Karpas-422 (cell line): Measurements from ENCODE around the gene MORC1. TPM values are rescaled to one million over a fixed set of nuclear protein-coding genes. Genes with fewer than 3 reads are reported as not detected.
"Not testable (repeated sequence)": the region's sequence is repeated elsewhere in the genome, so short reads cannot be mapped to it uniquely, and the experiment has no call there.

Experiments used
- DNase-seq: peaks from one replicate; pipeline ENCODE4 v3.0.0-alpha.2; 2015
- H2AFZ ChIP-seq: fragments of 200-600 bp; sonication (generic); 2 replicates; pipeline ENCODE4 v1.6.1; 2014; ENCODE audit warnings: antibody characterized with exemption, low read length, mixed read lengths
- H3K27ac ChIP-seq: fragments of 200-600 bp; sonication (generic); 2 replicates; pipeline ENCODE4 v1.5.1; 2014; ENCODE audit warnings: mild to moderate bottlenecking, low read length, moderate library complexity
- H3K27me3 ChIP-seq: fragments of 200-600 bp; sonication (generic); 2 replicates; pipeline ENCODE4 v1.6.1; 2014; ENCODE audit warnings: low read length, mixed read lengths
- H3K36me3 ChIP-seq: fragments of 200-600 bp; sonication (generic); 2 replicates; pipeline ENCODE4 v1.6.1; 2014; ENCODE audit warnings: low read length, mixed read lengths; ENCODE audit not compliant: insufficient read depth
- H3K4me1 ChIP-seq: fragments of 200-600 bp; sonication (generic); 2 replicates; pipeline ENCODE4 v1.6.1; 2014; ENCODE audit warnings: mild to moderate bottlenecking, low read length, mixed read lengths
- H3K4me2 ChIP-seq: fragments of 200-600 bp; sonication (generic); 2 replicates; pipeline ENCODE4 v1.6.1; 2014; ENCODE audit warnings: low read length, low read depth, mild to moderate bottlenecking; ENCODE audit not compliant: poor library complexity, severe bottlenecking
- H3K4me3 ChIP-seq: fragments of 200-600 bp; sonication (generic); 2 replicates; pipeline ENCODE4 v1.5.1; 2014; ENCODE audit warnings: mild to moderate bottlenecking, antibody characterized with exemption, low read length, mixed read lengths
- H3K79me2 ChIP-seq: fragments of 200-600 bp; sonication (generic); 2 replicates; pipeline ENCODE4 v1.6.1; 2014; ENCODE audit warnings: mild to moderate bottlenecking, low read length, mixed read lengths
- H3K9ac ChIP-seq: fragments of 200-600 bp; sonication (generic); 2 replicates; pipeline ENCODE4 v1.6.0; 2014; ENCODE audit warnings: low read length
- H3K9me2 ChIP-seq: fragments of 200-600 bp; sonication (generic), shearing (Covaris generic); replicated peaks from 2 replicates; pipeline ENCODE4 v1.6.0; 2014; ENCODE audit warnings: mild to moderate bottlenecking, low read length, moderate library complexity; ENCODE audit not compliant: insufficient read depth
- H3K9me3 ChIP-seq: fragments of 300-700, 200-600 bp; sonication (generic); 2 replicates; pipeline ENCODE4 v1.6.1; 2014; ENCODE audit warnings: low read length, mixed read lengths
- H4K20me1 ChIP-seq: fragments of 200-600 bp; sonication (generic); 2 replicates; pipeline ENCODE4 v1.6.1; 2014; ENCODE audit warnings: mild to moderate bottlenecking, antibody characterized with exemption, low read length, low read depth; ENCODE audit not compliant: insufficient read depth
- total RNA-seq: library from RNA; depleted of rRNA; stranded (reverse); fragments of >200 nt; shearing (Covaris generic); gene quantifications from 2 replicates; pipeline ENCODE4 v1.2.3, GENCODE V29; 2014; ENCODE audit warnings: low replicate concordance

MORC1 gene
- total RNA-seq, 1 experiment from 2014 or later = not detected

DNA sequence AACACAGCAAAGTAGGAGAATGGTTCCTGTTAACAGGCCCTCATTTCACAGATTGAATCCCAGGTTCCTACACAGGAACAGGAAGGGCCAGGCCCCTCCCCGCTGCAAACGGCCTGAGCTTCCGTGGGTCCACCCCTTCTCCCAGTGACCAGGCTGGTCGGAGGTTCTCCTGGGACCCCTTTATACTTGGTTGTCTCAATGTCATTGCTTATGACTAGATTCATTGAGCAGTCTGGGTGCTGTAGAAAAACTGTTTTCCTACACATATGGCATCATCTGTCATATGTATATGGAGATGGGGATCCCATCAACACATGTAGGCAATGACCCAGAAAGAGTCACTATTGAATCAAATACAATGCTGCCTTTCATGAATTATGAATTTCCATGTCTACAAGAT lies 22.4 kb upstream of the MORC1 start:
- no peaks in the 10 kb centered on the region for H4K20me1 ChIP-seq
- no peaks in the 10 kb centered on the region for H3K27me3 ChIP-seq
- H2AFZ ChIP-seq = no peak overlapping the region
- H3K27ac ChIP-seq = no peak overlapping the region
- no peaks in the 10 kb centered on the region for H3K9me3 ChIP-seq
- H3K9ac ChIP-seq = no peak overlapping the region
- H3K9me2 ChIP-seq = no peaks in the 10 kb centered on the region
- no peaks in the 10 kb centered on the region for H3K79me2 ChIP-seq
- no peak for DNase-seq
- H3K36me3 ChIP-seq = no peaks in the 10 kb centered on the region
- no peak overlapping the region for H3K4me2 ChIP-seq
- no peaks in the 10 kb centered on the region for H3K4me1 ChIP-seq
- no peak overlapping the region for H3K4me3 ChIP-seq

DNA sequence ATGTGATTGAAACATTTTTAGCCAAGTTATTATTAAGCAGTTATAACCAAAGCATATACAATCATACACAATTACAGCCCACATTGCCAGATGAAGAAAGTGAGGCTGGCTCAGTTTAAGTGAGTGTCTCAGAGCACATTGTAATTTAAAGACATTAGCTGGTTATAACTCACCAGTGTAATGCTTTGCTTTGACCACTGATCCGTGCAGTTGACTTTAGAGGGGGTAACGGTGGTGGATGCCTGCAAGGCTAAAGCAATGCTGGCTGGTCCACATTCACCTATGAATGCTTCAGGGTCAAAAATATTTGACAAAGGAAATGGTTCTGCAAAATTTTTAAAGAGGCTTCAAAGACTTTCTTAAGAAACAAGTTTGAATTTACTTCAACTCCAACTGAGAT lies 19.8 kb upstream of the MORC1 start:
- no peak overlapping the region for H3K4me2 ChIP-seq
- H2AFZ ChIP-seq = no peak overlapping the region
- DNase-seq = no peak

DNA sequence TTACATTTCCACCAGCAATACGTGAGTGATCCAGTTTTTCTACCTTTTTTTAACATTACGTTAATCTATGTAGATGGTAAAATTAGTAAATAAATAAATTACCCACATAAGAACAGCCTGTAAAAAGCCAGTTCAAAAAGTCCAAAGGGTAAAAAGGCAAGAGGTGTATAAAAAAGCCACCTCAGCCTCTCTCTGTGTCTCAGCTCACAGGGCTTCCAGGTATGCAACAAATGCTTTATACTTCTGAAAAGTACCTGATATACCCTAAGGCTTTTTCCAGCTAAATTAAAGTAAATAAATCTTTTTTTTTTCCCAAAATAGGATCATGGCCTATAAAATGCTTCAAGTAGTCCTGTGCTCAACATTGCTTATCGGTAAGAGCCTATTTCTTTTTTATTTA lies 18.6 kb upstream of the MORC1 start, which contains the start of gene C3orf85:
TSS of gene C3orf85 (plus strand) at position 197 of the 400 bp plus-strand sequence. CDS start at position 326, 129 bp downstream.
- no peaks in the 10 kb centered on the region for H3K27me3 ChIP-seq
- H3K4me2 ChIP-seq = no peak within 1 kb of the TSS
- H2AFZ ChIP-seq = no peak within 1 kb of the TSS
- no peak within 1 kb of the TSS for H3K27ac ChIP-seq
- no peak for DNase-seq
- H3K4me3 ChIP-seq = no peak within 1 kb of the TSS
- no peaks in the 10 kb centered on the region for H3K36me3 ChIP-seq
- no peaks in the 10 kb centered on the region for H3K79me2 ChIP-seq
- H3K4me1 ChIP-seq = no peaks in the 10 kb centered on the region
- no peaks in the 10 kb centered on the region for H3K9me2 ChIP-seq
- no peak within 1 kb of the TSS for H3K9ac ChIP-seq
- no peaks in the 10 kb centered on the region for H3K9me3 ChIP-seq
- no peaks in the 10 kb centered on the region for H4K20me1 ChIP-seq

More for the DNA sequence above, 19.8 kb upstream of the MORC1 start:
- H3K4me3 ChIP-seq = no peak overlapping the region
- H3K9me3 ChIP-seq = no peaks in the 10 kb centered on the region
- H3K79me2 ChIP-seq = no peaks in the 10 kb centered on the region
- no peaks in the 10 kb centered on the region for H3K4me1 ChIP-seq
- H3K9ac ChIP-seq = no peak overlapping the region
- no peaks in the 10 kb centered on the region for H3K36me3 ChIP-seq
- H4K20me1 ChIP-seq = no peaks in the 10 kb centered on the region
- no peaks in the 10 kb centered on the region for H3K27me3 ChIP-seq
- no peaks in the 10 kb centered on the region for H3K9me2 ChIP-seq
- no peak overlapping the region for H3K27ac ChIP-seq

DNA sequence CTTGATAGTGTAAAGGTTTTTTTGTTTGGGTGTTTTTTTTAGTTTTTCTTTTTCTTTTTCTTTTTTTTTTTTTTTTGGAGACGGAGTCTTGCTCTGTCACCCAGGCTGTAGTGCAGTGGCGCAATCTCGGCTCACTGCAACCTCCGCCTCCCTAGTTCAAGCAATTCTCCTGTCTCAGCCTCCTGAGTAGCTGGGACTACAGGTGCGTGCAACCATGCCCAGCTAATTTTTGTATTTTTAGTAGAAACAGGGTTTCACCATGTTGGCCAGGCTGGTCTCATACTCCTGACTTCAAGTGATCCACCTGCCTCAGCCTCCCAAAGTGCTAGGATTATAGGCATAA lies 15.5 kb upstream of the MORC1 start:
- H3K4me2 ChIP-seq, H2AFZ ChIP-seq, H3K27ac ChIP-seq, H3K36me3 ChIP-seq, DNase-seq, H4K20me1 ChIP-seq, H3K4me1 ChIP-seq, H3K9ac ChIP-seq, H3K9me2 ChIP-seq, H3K9me3 ChIP-seq, H3K27me3 ChIP-seq, H3K4me3 ChIP-seq, H3K79me2 ChIP-seq: not testable (repeated sequence)

DNA sequence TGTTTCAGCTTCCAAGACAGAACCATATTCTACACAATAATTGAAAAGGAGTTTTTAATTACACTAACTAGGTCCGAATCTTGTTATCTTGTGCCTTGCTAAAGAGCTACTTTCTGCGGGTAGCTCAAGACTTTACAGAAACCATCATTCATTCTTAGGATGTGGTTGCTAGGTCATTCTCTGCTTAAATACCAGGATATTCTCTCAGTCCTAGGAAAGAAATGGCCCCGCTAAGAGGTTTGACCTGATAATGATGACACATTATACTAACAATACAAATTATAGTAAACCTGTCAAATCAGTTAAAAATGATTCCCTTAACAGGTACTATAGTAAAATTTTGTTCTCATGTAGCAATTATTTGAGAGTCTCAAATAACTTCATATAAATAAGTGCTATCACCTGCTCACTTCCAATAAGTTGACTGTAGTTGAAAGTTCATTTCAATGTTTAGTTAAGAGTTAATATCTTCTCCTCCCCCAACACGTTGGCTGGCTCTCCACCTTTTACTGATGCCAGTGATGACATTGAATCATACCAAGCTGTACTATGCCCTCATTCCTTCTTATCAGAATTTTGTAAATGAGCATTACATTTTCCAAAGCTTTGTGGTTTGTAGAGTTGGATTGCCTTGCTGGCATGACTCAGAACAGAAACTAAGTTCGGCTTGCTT lies 15.0 kb upstream of the MORC1 start:
- Histone ChIP-seq H3K36me3 (no peaks in the 10 kb centered on the region), H3K9me3 (no peaks in the 10 kb centered on the region), H2AFZ (no peak overlapping the region), H4K20me1 (no peaks in the 10 kb centered on the region), H3K4me3 (no peak overlapping the region), H3K27ac (no peak overlapping the region), H3K9me2 (no peaks in the 10 kb centered on the region), H3K9ac (no peak overlapping the region), H3K4me1 (no peaks in the 10 kb centered on the region), H3K27me3 (no peaks in the 10 kb centered on the region), H3K4me2 (no peak overlapping the region), H3K79me2 (no peaks in the 10 kb centered on the region)
- no peak for DNase-seq

DNA sequence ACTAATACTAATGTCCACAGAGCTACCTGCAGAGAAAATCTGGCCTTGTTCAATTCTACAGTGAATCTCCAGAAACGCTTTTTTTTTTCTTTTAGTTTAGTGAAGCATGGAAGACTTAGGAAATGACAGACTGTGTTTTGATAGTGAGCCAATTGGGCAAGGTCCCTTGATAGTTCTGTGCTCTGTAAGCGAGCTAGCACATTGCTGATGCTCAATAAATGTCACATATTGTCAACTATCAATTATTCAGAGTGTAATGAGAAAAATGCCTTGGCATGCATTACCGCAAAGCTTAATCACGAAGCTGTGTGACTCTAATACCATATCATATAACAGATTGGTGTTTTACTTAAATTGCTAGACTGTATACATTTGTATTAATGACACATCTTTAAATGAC lies 13.3 kb upstream of the MORC1 start:
- H3K4me3 ChIP-seq = no peak overlapping the region
- H3K4me1 ChIP-seq = no peaks in the 10 kb centered on the region
- no peaks in the 10 kb centered on the region for H3K36me3 ChIP-seq
- no peak overlapping the region for H3K27ac ChIP-seq
- H3K9me3 ChIP-seq = no peaks in the 10 kb centered on the region
- no peak overlapping the region for H2AFZ ChIP-seq
- DNase-seq = no peak
- no peak overlapping the region for H3K9ac ChIP-seq
- H3K27me3 ChIP-seq = no peaks in the 10 kb centered on the region
- no peaks in the 10 kb centered on the region for H4K20me1 ChIP-seq
- no peak overlapping the region for H3K4me2 ChIP-seq
- no peaks in the 10 kb centered on the region for H3K79me2 ChIP-seq
- H3K9me2 ChIP-seq = no peaks in the 10 kb centered on the region

DNA sequence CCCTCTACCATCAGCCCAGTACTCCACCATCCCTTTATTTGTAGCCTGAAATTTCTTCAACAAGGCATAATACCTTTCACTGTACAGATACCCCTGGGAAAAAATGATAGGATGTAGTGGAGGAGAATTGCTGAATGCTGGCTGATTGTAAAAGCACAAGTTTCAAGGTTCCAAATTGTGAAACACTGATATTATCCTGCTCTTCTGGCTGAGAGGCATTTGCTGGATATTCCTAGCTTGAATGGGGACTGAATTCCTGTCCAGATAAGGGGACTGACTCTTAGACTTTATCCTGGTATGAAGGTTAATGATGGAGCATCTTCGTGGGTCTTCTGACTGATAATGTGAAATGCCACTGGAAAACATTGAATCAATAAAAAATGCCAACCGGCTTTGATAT lies 9.6 kb upstream of the MORC1 start:
- no peak for DNase-seq
- H3K27me3 ChIP-seq = no peaks in the 10 kb centered on the region
- H3K4me1 ChIP-seq = no peaks in the 10 kb centered on the region
- no peaks in the 10 kb centered on the region for H4K20me1 ChIP-seq
- H3K9ac ChIP-seq = no peak overlapping the region
- H3K36me3 ChIP-seq = no peaks in the 10 kb centered on the region
- no peak overlapping the region for H3K27ac ChIP-seq
- H3K4me3 ChIP-seq = no peak overlapping the region
- H3K9me2 ChIP-seq = no peaks in the 10 kb centered on the region
- H2AFZ ChIP-seq = no peak overlapping the region
- H3K9me3 ChIP-seq = no peaks in the 10 kb centered on the region
- no peak overlapping the region for H3K4me2 ChIP-seq
- no peaks in the 10 kb centered on the region for H3K79me2 ChIP-seq

DNA sequence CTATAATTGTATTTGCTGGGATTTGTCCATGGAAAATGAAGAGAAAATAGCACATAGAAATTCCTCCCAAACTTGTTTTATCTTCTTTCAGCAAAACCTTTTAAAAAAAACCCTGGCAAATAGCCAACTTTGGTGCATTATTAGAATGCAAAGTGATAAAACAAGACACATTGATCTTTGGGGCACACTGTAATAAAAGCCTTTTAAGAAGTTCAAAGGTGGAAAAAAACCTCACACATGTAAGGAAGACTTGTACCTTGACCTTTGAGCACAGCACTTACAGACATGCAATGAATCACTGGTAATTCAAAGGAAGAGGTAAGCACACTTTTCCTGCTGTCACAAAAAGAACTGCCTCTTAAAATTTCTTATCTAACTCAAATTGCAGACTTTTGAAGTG lies 8.0 kb upstream of the MORC1 start:
- no peaks in the 10 kb centered on the region for H3K4me1 ChIP-seq
- H3K4me2 ChIP-seq = no peak overlapping the region

DNA sequence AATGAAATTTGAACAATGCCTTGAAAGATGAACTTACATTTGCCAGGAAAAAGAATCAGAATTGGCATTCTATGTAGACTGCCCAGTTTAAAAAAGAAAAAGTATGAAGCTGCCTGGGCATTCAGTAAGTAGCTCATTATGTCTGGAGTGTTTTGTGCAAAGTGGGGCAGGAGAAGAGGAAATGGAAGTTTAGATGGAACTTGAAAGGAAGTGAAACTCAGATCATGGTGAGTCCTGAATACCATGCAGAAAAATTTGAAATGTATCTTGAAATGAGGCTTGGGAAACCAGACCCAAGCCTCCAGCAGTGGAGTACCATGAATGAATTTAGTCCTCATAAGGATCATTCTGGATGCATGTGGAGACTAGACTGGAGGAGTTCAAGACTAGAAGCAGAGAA lies 4.8 kb upstream of the MORC1 start:
- no peaks in the 10 kb centered on the region for H3K9me3 ChIP-seq
- no peaks in the 10 kb centered on the region for H3K27me3 ChIP-seq
- no peak overlapping the region for H3K27ac ChIP-seq
- H2AFZ ChIP-seq = no peak overlapping the region
- no peaks in the 10 kb centered on the region for H4K20me1 ChIP-seq
- no peak overlapping the region for H3K4me3 ChIP-seq
- no peak overlapping the region for H3K9ac ChIP-seq
- DNase-seq = no peak
- H3K36me3 ChIP-seq = no peaks in the 10 kb centered on the region
- H3K9me2 ChIP-seq = no peaks in the 10 kb centered on the region
- H3K79me2 ChIP-seq = no peaks in the 10 kb centered on the region
- no peaks in the 10 kb centered on the region for H3K4me1 ChIP-seq
- no peak overlapping the region for H3K4me2 ChIP-seq

More for the DNA sequence above, 8.0 kb upstream of the MORC1 start:
- Histone ChIP-seq H3K27me3 (no peaks in the 10 kb centered on the region), H3K4me3 (no peak overlapping the region), H3K9me3 (no peaks in the 10 kb centered on the region), H4K20me1 (no peaks in the 10 kb centered on the region), H3K9me2 (no peaks in the 10 kb centered on the region), H3K79me2 (no peaks in the 10 kb centered on the region), H3K27ac (no peak overlapping the region), H3K36me3 (no peaks in the 10 kb centered on the region), H2AFZ (no peak overlapping the region), H3K9ac (no peak overlapping the region)
- DNase-seq = no peak
